ENCODE data around the gene PI4KA. TPM values are rescaled to one million over a fixed set of nuclear protein-coding genes. Genes with fewer than 3 reads are reported as not detected.

The PI4KA gene
- total RNA-seq, 4 donors from 2014 or later, result 85.0 to 127 (median 101) TPM

DNA sequence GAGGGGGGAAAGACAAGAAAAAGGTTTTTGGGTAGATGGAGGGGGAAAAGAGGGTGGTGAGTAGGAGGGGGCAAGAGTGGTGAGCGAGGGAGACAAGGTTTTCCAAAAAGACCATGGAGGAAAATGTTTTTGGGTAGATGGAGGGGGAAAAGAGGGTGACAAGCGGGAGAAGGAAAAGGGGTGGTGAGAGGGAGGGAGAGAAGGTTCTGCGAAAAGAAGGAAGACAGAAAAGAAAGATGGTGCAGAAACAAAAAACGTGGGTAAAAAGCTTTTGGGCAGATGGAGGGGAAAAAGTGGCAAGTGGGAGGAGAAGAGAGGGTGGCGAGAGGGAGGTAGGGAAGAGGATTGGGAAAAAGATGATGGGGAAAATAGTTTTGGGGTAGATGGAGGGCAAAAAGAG lies 200.6 kb downstream of the PI4KA start:
- DNase-seq, result no peak
- WGBS, 2 donors, result 79 to 80% methylated on average over 5 of the region's 5 CpGs
- intact Hi-C loops (cut with DNase I), result no loop called here

More for the DNA sequence above, 200.6 kb downstream of the PI4KA start:
- Histone ChIP-seq H3K36me3 (no peaks in the 10 kb centered on the region), H3K27ac (no peak overlapping the region), H3K9me3 (no peaks in the 10 kb centered on the region), H3K4me3 (replicated peaks in 1 of 3) (no peak overlapping the region), H3K27me3 (no peaks in the 10 kb centered on the region), H3K4me1 (peaks cover 7 to 10% of the 10 kb centered on the region in 2 donors)
- TF ChIP-seq CTCF (IDR thresholded peaks at IDR 0.05) (no peak), POLR2A (IDR thresholded peaks at IDR 0.05) (no peak)

Other genes with a start within 250 kb of the PI4KA start
- gene SERPIND1, start 84.7 kb downstream of the PI4KA start, total RNA-seq, result 1 to 10 TPM in 1 of 4 donors, not detected in 3; 2.6 TPM
- gene SNAP29, start 196 bp upstream of the PI4KA start, total RNA-seq, result 10 to 100 TPM; 17.1 to 21.1 (median 17.6) TPM
- gene CRKL, start 58.6 kb upstream of the PI4KA start, total RNA-seq, result 10 to 100 TPM; 38.5 to 47.8 (median 42.1) TPM
- gene AIFM3, start 108.4 kb upstream of the PI4KA start, total RNA-seq, result 1 to 10 TPM in 2 of 4 donors, under 1 TPM in 2; 0.11 to 2.0 (median 0.80) TPM
- gene LZTR1, start 123.5 kb upstream of the PI4KA start, total RNA-seq, result 10 to 100 TPM; 37.1 to 67.2 (median 55.7) TPM
- gene THAP7, start 143.3 kb upstream of the PI4KA start, total RNA-seq, result 10 to 100 TPM; 51.0 to 75.0 (median 58.9) TPM
- under 1 TPM in 1 of 4 donors, not detected in 3; 0.40 TPM for gene P2RX6, start 156.4 kb upstream of the PI4KA start, total RNA-seq
- under 1 TPM in 2 of 4 donors, not detected in 2; 0.45 to 0.54 TPM for gene SLC7A4, start 173.8 kb upstream of the PI4KA start, total RNA-seq
- not detected for gene LRRC74B, start 187.1 kb upstream of the PI4KA start, total RNA-seq